ENCODE data around the gene EDAR.

Gene EDAR

DNA sequence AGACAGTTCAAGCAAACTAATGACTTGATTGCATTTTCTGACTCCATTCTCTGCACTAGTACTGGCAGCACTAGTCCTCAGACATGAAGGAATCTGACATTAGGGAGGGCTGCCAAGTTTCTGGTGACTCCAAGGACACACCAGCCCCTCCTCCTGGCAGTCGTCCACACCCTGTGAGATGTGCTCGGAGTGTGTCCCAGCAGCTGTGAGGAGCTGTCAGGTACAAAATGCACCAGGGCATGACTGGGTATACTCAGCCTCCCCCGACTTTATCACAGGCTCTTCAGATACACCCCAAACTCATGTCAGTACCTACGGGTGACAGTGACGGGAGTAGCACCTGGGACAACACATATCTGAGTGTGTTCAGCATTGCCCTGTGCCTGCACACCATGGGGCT is 43.1 kb downstream of the EDAR start:
- TF ChIP-seq, protein P1, sequence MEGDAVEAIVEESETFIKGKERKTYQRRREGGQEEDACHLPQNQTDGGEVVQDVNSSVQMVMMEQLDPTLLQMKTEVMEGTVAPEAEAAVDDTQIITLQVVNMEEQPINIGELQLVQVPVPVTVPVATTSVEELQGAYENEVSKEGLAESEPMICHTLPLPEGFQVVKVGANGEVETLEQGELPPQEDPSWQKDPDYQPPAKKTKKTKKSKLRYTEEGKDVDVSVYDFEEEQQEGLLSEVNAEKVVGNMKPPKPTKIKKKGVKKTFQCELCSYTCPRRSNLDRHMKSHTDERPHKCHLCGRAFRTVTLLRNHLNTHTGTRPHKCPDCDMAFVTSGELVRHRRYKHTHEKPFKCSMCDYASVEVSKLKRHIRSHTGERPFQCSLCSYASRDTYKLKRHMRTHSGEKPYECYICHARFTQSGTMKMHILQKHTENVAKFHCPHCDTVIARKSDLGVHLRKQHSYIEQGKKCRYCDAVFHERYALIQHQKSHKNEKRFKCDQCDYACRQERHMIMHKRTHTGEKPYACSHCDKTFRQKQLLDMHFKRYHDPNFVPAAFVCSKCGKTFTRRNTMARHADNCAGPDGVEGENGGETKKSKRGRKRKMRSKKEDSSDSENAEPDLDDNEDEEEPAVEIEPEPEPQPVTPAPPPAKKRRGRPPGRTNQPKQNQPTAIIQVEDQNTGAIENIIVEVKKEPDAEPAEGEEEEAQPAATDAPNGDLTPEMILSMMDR (IDR thresholded peaks at IDR 0.05; ENCODE audit: low read depth, low read length), result no peak
- H3K4me3 ChIP-seq (ENCODE audit: low read depth, low read length), result no peak overlapping the region

DNA sequence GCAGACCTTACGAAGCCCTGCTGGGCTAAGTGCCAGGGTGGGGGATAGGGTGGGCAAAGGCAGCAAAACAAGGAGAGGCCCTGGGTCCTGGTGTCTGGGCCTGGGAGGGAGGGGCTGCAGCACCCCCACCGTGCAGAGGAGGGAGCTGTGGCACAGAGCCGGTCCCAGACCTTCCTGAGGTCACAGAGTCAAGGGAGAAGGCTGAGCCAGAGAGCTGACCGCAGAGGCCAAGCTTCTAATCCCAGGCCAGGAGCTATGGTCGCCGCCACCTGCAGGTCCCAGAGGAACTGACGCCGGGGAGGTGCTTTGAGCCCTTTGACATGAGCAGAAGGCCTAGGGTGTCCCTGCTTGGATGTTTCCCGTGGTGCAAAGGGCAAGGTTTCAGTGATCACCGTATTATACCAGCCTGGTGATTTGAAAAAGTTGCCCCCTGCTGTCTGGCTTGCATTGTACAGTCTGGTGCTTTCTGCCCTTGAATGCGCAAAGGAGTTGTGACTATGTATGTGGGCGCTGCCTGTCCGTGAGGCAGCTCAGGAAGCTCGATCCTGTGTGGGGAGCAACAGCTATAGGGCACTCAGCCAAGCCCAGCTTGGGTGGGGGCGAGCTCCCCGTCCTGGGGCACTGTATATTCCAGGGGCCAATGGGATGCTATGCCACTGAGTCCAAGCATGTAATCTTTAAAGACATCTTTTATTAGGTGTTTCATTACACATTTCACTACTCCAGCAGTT is 44.3 kb downstream of the EDAR start:
- no peak overlapping the region for H3K4me3 ChIP-seq (ENCODE audit: low read depth, low read length)
- TF ChIP-seq, protein P1 (IDR thresholded peaks at IDR 0.05; ENCODE audit: low read depth, low read length), result no peak; the same call in 1 of the 2 replicates

DNA sequence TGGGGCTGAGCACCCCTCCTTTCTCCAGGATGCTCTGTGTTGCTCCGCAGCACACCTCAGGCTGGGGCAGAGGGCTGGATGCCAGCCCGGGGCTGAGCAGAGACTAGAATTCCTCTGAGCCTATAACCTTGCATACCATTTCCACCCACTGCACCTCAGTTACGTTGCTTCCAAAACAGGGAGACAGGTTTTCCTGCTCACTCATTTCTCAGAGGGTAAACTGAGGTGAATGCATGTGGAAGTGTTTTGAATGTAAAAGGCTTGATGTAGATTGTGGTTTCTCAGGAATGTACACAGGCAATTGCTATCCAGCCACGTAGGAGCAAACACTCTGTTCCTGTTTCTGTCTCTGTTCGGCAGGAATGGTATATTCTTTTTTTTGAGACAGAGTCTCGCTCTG is 45.3 kb downstream of the EDAR start:
- TF ChIP-seq, protein P1 (IDR thresholded peaks at IDR 0.05; ENCODE audit: low read depth, low read length), result no peak
- H3K4me3 ChIP-seq (ENCODE audit: low read depth, low read length), result no peak overlapping the region

DNA sequence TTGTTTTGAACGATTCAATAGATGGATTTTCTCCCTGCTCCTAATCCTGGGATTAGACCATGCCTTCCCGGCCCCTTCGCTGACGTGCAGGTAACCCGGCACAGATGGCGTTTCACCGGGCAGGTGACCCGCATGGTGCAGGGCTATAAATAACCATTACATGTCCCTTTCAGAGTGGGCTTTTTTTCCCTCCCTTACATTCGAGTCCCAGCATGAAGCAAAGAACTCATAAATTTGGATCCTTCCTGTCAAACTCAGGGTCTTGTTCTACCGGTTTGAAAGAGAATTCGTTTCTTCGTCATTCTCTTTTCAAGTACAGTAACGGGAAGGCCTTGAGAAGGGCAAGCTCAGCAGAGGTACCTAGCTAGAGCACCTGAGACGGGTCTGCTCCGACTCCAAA is 46.1 kb downstream of the EDAR start:
- H3K4me3 ChIP-seq (ENCODE audit: low read depth, low read length), result no peak overlapping the region

DNA sequence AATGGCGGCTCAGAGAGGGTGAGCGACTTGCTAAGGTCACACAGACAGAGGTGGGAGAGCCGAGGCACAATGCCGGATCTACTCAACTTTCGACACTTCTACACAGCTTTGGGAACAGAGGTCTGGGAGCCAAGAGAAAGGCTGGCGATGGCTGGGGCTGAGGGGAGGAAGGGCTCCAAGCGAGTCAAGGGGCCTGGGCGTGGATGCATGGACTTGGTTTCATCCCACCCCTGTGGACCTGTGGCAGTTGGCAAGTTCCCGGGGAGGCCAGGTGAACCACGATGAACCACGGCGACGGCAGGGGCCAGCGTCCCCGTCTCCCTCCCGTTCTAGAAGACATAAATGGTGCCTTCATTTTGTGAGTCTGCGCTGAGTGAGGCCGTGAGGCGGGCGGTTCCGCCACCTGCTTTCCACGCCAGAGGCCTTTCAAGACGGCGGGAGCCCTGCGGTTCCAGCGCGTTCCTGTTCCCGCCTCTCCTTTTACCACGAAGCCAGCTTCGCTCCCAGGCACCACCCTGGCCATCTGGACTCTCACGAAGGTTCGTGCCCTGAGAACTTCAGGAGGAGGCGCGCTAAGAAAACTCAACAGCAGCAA is 46.7 kb downstream of the EDAR start:
- H3K4me3 ChIP-seq (ENCODE audit: low read depth, low read length), result no peak overlapping the region
- TF ChIP-seq, protein P1 (IDR thresholded peaks at IDR 0.05; ENCODE audit: low read depth, low read length), result no peak

More for the DNA sequence above, 46.1 kb downstream of the EDAR start:
- TF ChIP-seq, protein P1 (IDR thresholded peaks at IDR 0.05; ENCODE audit: low read depth, low read length), result no peak

DNA sequence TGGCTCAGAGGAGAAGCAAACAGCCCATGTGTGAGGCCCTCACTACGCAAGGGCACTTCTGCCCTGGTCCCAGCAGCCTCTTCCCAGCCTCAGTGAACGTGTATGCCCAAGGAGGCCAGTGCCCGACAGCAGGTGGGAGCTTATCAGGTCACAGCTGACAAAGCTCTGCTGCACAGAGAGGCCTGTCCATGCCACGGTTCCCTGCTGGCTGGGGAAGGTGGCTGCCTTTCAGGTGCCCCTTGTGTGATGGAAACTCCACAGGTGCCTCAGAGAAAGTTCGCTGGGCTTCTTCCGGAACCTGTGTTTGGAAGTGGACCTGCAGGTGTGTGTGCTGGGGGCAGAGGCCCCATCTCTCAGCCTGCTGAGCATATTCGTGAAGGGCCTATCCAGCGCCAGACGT is 47.3 kb downstream of the EDAR start:
- no peak overlapping the region for H3K4me3 ChIP-seq (ENCODE audit: low read depth, low read length)
- TF ChIP-seq, protein P1 (IDR thresholded peaks at IDR 0.05; ENCODE audit: low read depth, low read length), result no peak

DNA sequence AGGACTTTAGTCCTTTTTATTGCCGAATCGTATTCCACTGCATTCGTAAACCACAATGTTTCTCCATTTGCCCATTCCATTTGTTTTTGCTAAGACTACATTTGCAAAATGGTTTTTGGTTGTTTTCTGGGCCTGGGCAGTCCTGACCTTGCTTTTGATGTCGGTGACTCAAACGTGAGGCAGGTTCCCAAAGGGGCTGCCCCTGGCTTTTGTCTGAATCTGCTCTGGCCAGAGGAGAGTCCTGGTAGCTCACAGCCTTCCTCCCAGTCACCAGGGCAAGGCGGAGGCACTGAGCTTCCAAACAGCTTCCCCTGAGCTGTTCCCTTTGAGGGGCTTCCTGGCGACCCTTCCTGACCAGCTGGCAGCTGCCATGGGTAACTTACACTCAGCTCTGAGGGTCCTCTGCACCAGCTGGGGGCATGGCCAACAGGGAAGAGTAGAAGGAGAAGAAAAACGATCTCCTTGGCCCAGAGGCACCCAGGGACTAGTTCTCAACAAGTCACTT is 47.8 kb downstream of the EDAR start:
- H3K4me3 ChIP-seq (ENCODE audit: low read depth, low read length), result no peak overlapping the region
- TF ChIP-seq, protein P1 (IDR thresholded peaks at IDR 0.05; ENCODE audit: low read depth, low read length), result no peak
